NCI-H1930 (cell line): Measurements from ENCODE around the gene C3orf20.
"Not testable (repeated sequence)": the region's sequence is repeated elsewhere in the genome, so short reads cannot be mapped to it uniquely, and the experiment has no call there.

Experiments
- DNase-seq, 2 experiments: peaks; one replicate each; lab custom pipeline; 2025; lab: John Stamatoyannopoulos, UW

Gene C3orf20

GRCh38 chr3:14700891-14701290 is 25.9 kb downstream of the C3orf20 start:
- no peak for DNase-seq

- no peak for DNase-seq
Measured at GRCh38 chr3:14701676-14702075, 26.7 kb downstream of the C3orf20 start.

GRCh38 chr3:14703128-14703750 is 28.3 kb downstream of the C3orf20 start:
- no peak for DNase-seq

DNA sequence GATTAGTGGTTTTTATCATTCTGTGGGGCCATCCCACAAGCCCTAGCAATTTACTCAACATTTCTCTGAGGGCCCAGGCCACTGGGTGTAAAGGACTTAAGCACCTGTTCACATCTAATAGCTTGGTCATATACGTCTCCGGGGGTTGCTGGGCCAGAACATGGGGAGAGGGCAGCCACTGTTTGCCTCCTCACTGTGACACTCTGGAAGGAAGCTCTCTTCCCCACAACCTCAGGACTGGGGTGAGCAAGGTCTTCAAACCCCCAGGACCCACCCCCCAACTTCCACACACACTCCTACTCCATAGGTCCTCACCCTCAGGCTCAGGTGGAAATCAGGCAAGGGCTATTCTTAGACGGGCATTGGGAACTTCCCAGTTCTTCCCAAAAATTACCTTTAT is 28.9 kb downstream of the C3orf20 start:
- no peak for DNase-seq

GRCh38 chr3:14706096-14706495 is 31.2 kb downstream of the C3orf20 start:
- no peak for DNase-seq

- no peak for DNase-seq
Measured at GRCh38 chr3:14716591-14716990, 41.6 kb downstream of the C3orf20 start.

DNA sequence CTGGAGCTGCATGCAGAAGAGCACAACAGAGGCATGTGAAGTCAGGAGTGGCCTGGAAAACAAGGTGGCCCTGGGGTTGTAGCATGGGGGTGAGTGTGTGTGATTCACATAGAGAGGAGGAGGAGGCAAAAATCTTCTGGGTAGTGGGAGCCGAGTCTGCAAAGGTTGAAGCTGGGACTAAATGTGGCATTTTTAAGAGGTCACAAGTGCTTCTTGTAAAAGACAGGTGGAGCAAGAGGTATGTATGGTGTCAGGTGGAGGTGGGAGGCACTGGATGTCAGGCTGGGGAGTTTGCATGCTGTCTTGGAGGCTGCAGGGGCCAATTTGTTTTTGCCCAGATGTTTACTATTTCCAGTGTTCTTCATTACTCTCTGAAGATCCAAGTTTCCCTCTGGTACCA is 42.4 kb downstream of the C3orf20 start:
- DNase-seq = no peak

- no peak for DNase-seq
Measured at GRCh38 chr3:14718539-14718938, 43.6 kb downstream of the C3orf20 start.

DNA sequence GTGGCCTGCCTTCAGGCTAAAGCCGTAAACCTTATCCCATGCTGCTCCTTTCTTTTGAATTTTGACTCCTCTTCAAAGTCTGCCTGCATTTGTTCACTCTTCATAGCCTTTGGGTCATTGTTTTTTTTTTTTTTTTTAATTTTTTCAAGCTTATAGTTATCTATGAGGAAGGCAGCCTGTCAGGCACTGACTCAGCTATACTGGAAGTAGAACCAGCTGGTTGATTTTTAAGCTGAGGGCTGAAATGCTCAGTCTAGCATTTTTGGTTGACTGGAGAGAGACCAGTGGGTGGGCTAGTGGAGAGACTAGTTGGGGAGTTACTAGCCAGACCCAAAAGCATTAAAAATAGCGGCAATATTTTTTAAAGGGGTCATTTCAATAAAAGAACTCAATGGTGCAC is 44.1 kb downstream of the C3orf20 start:
- no peak for DNase-seq

DNA sequence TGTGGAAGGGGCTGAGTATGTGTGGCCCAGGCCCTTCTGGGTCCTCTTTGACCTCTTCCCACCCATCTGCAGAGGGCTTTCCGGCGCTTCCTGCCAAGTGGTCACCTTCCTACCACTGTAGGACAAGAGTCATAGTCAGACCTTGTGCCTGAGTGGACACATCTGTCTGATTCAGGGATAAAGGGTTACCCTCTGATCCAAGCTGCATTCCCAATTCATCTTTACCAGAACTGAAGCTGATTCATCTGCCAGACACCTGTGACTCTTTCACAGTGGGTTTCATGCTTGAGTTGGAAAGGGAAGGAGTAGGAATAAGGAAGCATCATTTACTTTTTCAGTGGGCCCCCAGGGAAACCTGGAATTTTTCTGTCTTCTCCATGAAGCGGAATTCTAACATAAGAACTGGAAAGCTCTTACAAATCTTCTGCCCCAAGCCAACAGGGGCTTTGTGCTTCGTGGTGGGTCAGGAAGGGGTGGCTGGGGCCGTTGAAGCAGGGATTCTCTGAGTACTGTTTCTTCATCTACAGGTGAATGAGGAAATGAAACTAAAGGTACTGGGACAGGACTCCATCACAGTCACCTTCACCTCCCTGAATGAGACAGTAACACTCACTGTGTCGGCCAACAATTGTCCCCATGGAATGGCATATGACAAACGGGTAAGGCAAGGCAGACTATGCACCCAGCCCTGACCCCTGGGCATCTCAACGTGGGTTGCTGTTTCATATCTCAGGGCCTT is 46.4 kb downstream of the C3orf20 start:
- DNase-seq = no peak

DNA sequence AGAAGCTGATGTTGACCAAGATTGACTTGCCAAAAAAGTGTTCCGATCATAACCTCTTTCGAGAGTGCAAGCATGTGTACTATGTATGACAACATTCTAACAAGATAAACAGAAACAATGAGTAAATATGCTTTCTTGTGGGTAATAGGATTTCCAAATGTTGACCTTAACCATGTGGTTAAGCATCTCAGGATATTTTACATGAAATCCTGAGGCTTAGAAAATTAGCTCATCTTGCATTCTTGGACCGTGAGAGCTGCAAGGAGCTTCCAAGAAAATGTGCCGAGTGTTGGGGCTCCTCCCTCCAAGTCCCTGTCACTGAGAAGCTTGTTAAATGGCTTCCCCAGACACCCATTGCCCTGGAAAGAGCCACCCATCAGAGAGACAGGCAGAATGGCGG is 50.1 kb downstream of the C3orf20 start:
- no peak for DNase-seq

DNA sequence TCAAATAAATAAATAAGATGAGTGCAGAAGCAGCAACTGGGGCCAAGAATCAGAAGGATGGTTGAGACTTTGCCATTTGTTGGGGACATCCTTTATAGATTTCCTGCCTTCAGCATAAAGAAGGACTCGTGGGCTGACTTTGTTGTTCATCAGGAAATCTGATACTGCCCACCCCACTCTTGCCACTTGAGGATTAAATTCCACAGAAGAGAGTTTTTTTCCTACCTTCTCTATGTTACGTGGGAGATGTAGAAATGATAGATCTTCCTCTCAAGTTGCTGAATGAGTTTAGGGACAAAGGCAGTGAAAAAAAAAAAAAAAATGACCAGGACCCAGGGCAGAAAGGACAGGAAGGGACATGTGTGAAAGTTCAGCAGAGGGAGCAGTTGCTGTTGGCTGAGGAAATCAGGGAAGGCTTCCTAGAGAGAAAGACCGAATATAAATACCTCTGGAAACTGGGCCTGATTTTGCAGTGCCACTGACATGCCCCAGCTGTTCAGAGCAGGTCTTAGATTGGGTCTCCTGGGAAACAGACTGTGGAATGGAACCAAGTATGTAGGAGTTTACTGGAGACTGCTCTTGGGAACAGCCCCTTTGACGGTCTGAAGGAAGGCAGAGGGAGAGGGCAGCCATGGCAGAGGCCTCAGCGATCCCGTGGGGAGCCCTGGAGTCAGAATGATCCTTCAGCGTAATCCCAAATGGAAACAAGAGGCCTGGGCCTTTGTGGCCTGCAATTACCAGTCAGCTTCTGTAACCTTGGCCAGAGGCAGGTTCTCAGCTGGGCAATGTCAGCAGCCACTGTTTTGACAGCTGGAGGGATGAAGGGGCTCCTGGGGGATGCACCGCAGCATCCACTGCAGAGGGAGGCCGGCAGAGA is 50.9 kb downstream of the C3orf20 start:
- DNase-seq = no peak

DNA sequence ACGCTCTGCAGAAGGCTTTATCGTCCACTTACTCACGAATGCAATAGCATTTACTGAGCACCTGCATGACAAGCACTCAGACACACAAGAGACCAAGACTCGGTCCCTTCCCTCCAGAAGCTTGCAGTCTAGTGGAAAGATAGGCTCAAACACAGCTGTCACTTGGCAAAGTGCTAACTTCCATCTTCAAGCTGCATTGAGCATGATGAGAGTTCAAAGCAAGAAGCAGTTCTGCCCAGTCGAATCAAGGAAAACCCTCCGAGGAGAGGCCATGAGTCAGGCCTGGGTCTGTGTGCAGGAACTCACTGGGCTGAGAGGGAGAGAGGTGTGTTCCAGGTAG is 51.5 kb downstream of the C3orf20 start:
- DNase-seq = no peak

- DNase-seq = no peak
Measured at GRCh38 chr3:14728113-14728512, 53.2 kb downstream of the C3orf20 start.

GRCh38 chr3:14730703-14731382 is 55.9 kb downstream of the C3orf20 start:
- DNase-seq = no peak

DNA sequence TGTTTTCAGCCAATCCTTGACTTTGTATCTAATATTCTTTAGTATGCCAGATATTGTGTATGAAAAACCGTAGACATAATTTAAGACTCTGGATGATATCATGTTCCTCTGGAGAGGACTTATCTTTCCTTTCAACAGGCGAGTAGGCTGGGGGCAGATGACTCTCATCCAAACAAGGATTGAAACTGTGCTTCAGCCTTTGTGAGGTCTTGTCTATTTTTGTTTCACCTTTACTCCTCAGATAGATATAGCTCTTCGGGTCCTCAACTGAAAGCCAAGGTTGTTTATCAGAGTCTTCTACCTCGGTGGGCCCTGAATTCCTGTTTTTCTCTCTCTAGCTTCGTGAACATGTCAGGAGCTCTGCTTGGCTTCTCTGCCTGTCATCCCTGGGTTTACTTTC is 66.0 kb downstream of the C3orf20 start:
- no peak for DNase-seq

GRCh38 chr3:14741510-14741909 is 66.6 kb downstream of the C3orf20 start:
- DNase-seq = no peak

DNA sequence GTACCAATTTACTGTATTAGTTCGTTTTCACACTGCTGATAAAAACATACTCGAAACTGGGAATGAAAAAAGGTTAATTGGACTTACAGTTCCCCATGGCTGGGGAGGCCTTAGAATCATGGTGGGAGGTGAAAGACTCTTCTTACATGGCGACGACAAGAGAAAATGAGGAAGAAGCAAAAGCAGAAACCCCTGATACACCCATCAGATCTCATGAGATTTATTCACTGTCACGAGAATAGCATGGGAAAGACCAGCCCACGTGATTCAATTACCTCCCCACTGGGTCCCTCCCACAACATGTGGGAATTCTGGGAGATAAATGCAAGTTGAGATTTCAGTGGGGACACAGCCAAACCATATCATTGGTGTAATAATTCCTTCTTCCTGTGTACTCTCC is 69.6 kb downstream of the C3orf20 start:
- no peak for DNase-seq

DNA sequence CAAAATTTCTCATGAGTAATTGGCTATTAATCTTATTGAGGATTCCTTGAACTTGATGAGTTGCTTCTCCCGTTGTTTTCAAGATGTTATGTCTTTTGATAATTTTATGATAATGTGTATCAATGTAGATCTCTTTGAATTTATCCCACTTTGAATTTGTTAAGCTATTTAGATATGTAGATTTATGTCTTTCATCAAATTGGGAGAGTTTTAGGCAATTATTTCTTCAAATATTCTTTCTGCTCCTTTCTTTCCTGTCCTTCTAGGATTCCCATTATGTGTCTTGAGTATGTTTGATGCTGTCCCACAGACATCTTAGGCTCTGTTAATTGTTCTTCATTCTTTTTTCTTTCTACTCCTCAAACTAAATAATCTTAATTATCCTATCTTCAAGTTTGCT is 75.7 kb downstream of the C3orf20 start:
- DNase-seq = no peak

DNA sequence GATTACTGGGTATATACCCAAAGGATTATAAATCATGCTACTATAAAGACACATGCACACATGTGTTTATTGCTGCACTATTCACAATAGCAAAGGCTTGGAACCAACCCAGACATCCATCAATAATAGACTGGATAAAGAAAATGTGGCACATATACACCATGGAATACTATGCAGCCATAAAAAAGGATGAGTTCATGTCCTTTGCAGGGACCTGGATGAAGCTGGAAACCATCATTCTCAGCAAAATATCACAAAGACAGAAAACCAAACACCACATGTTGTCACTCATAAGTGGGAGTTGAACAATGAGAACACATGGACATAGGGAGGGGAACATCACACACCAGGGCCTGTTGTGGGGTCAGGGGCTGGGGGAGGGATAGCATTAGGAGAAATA is 78.0 kb downstream of the C3orf20 start:
- DNase-seq = not testable (repeated sequence)

GRCh38 chr3:14757153-14757700 is 82.3 kb downstream of the C3orf20 start:
- DNase-seq = no peak

DNA sequence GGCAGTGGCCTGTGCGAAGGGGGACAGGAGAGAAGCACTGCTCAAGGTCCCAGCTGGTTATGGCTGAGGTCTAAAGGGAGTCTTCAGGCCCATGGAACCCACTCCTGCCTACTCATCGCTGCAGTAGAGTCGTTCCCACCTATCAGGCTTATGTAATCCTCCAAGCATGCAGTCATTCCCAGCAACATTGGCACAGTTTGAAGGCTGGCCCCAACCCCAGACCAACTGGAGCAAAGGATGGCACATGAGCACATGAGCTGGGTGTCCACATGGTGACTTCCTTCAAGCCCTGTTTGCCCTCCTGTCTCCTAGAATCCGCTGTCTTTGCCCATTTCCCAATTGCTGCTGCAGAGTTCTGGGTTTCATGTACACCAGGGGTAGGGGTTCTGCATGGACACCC is 83.4 kb downstream of the C3orf20 start:
- DNase-seq = no peak
